Body of pancreas (tissue), 4 donors: ENCODE data around the gene ADGRL2. TPM values are rescaled to one million over a fixed set of nuclear protein-coding genes. Genes with fewer than 3 reads are reported as not detected.

Experiments used
- ATAC-seq: fragments of 150-250 bp; one replicate; pipeline ENCODE4 v1.9.1; 2016
- DNase-seq, 4 donors: peaks; one replicate each; pipeline ENCODE4 v3.0.0-alpha.2; 2019
- H3K27ac ChIP-seq, 4 donors: fragments of 200-600 bp; sonication (generic); 1 replicate in 3 of 4; 2 replicates in 1 of 4; pipeline versions ENCODE4 v1.5.1 to v1.6.1; 2016 to 2019; ENCODE audit warnings: mild to moderate bottlenecking in 1 of 4, mixed read lengths in 1 of 4, moderate library complexity in 1 of 4
- H3K27me3 ChIP-seq, 2 donors: fragments of 200-600 bp; sonication (generic); one replicate each; pipeline ENCODE4 v1.6.0; 2016; ENCODE audit warnings: mild to moderate bottlenecking in 1 of 2
- H3K36me3 ChIP-seq, 2 donors: fragments of 200-600 bp; sonication (generic); replicated peaks in 1 of 2; 2 replicates each; pipeline ENCODE4 v1.5.1; 2016; ENCODE audit warnings: low read depth in 2 of 2; ENCODE audit not compliant: insufficient read depth in 1 of 2
- H3K4me1 ChIP-seq: fragments of 200-600 bp; sonication (generic); one replicate; pipeline ENCODE4 v1.6.0; 2016
- H3K4me3 ChIP-seq, 2 donors: fragments of 200-600 bp; sonication (generic); 1 replicate in 1 of 2; 2 replicates in 1 of 2; pipeline ENCODE4 v1.5.1; 2016 to 2019
- H3K9me3 ChIP-seq, 3 donors: fragments of 200-600 bp; sonication (generic); 1 replicate in 2 of 3; 2 replicates in 1 of 3; pipeline ENCODE4 v1.5.1; 2016
- CTCF ChIP-seq, 7 experiments: fragments of 450-650 bp in 4 of 7; fragments of 200-600 bp in 3 of 7; sonication (generic) in 3 of 7; IDR thresholded peaks; one replicate each; pipeline ENCODE4 v1.5.1; 2016 to 2019; ENCODE audit warnings: antibody characterized with exemption in 7 of 7
- POLR2A ChIP-seq, 3 donors: fragments of 450-650 bp; IDR thresholded peaks; one replicate each; pipeline ENCODE4 v1.6.1; 2016; ENCODE audit warnings: antibody characterized with exemption in 3 of 3, mild to moderate bottlenecking in 2 of 3
- WGBS, 2 donors: methylation state at CpG; one replicate each; pipeline ENCODE4 v1.1.5; 2017; 5-methylcytosine and 5-hydroxymethylcytosine counted together
- intact Hi-C: fragments of 100-400 bp; cut with DNase I; formaldehyde crosslinking; loops from one replicate; pipeline ENCODE4 v1.15.1; 2023
- total RNA-seq, 2 donors: library from RNA; depleted of rRNA; stranded (reverse); fragments of >200 nt; gene quantifications; one replicate each; pipeline ENCODE4 v1.1.0, GENCODE V29; 2016

Gene ADGRL2
- total RNA-seq, 2 donors from 2014 or later = 11.5 to 25.7 TPM

GRCh38 chr1:81920886-81921285, 120.2 kb downstream of the ADGRL2 start:
- H3K27me3 ChIP-seq = no peaks in the 10 kb centered on the region
- no peak overlapping the region for H3K4me3 ChIP-seq
- H3K36me3 ChIP-seq = no peaks in the 10 kb centered on the region
- 27 to 31% methylated on average over 2 of the region's 2 CpGs for WGBS, 2 donors
- intact Hi-C loops = no loop called here
- H3K27ac ChIP-seq = no peak overlapping the region
- peaks cover 15% of the 10 kb centered on the region for H3K4me1 ChIP-seq
- no peak for DNase-seq
- TF ChIP-seq POLR2A (IDR thresholded peaks at IDR 0.05) = no peak
- no peak for TF ChIP-seq CTCF (IDR thresholded peaks at IDR 0.05)
- no peaks in the 10 kb centered on the region for H3K9me3 ChIP-seq
- no peak for ATAC-seq

- Histone ChIP-seq H3K27ac (no peak overlapping the region), H3K9me3 (no peaks in the 10 kb centered on the region), H3K4me1 (peaks cover 15% of the 10 kb centered on the region), H3K36me3 (no peaks in the 10 kb centered on the region), H3K27me3 (no peaks in the 10 kb centered on the region), H3K4me3 (no peak overlapping the region)
- no peak for TF ChIP-seq POLR2A (IDR thresholded peaks at IDR 0.05)
- TF ChIP-seq CTCF (IDR thresholded peaks at IDR 0.05) = no peak
- intact Hi-C loops = no loop called here
- no peak for DNase-seq
- 25% methylated on average over 4 of the region's 4 CpGs for WGBS, 2 donors
- ATAC-seq = no peak
Observed at GRCh38 chr1:81921344-81921743, 120.6 kb downstream of the ADGRL2 start.

GRCh38 chr1:81921851-81922462, 121.2 kb downstream of the ADGRL2 start:
- H3K36me3 ChIP-seq = no peaks in the 10 kb centered on the region
- H3K4me1 ChIP-seq = peaks cover 15% of the 10 kb centered on the region
- TF ChIP-seq POLR2A (IDR thresholded peaks at IDR 0.05) = no peak
- no peak for TF ChIP-seq CTCF (IDR thresholded peaks at IDR 0.05)
- no peaks in the 10 kb centered on the region for H3K9me3 ChIP-seq
- H3K4me3 ChIP-seq = no peak overlapping the region
- intact Hi-C loops = no loop called here
- DNase-seq (no peak), ATAC-seq (no peak)
- H3K27ac ChIP-seq = no peak overlapping the region
- no peaks in the 10 kb centered on the region for H3K27me3 ChIP-seq
- WGBS, 2 donors = 71 to 80% methylated on average over 5 of the region's 5 CpGs

GRCh38 chr1:81922955-81923354, 122.2 kb downstream of the ADGRL2 start:
- Histone ChIP-seq H3K36me3 (no peaks in the 10 kb centered on the region), H3K27ac (no peak overlapping the region), H3K4me1 (peaks cover 15% of the 10 kb centered on the region), H3K9me3 (no peaks in the 10 kb centered on the region), H3K27me3 (no peaks in the 10 kb centered on the region), H3K4me3 (no peak overlapping the region)
- DNase-seq (no peak), ATAC-seq (no peak)
- TF ChIP-seq POLR2A (IDR thresholded peaks at IDR 0.05) (no peak), CTCF (IDR thresholded peaks at IDR 0.05) (no peak)
- WGBS, 2 donors = 59 to 60% methylated on average over 2 of the region's 2 CpGs
- intact Hi-C loops = no loop called here

- H3K27ac ChIP-seq = no peak overlapping the region
- intact Hi-C loops = no loop called here
- H3K9me3 ChIP-seq = no peaks in the 10 kb centered on the region
- no peak for ATAC-seq
- H3K4me3 ChIP-seq = no peak overlapping the region
- TF ChIP-seq CTCF (IDR thresholded peaks at IDR 0.05) = no peak
- TF ChIP-seq POLR2A (IDR thresholded peaks at IDR 0.05) = no peak
- 96 to 98% methylated on average over 4 of the region's 4 CpGs for WGBS, 2 donors
- no peaks in the 10 kb centered on the region for H3K27me3 ChIP-seq
- no peaks in the 10 kb centered on the region for H3K4me1 ChIP-seq
- no peaks in the 10 kb centered on the region for H3K36me3 ChIP-seq
- DNase-seq = no peak
Observed at GRCh38 chr1:81929106-81929505, 128.4 kb downstream of the ADGRL2 start.
